Right lobe of liver (tissue), 6 donors: ENCODE data around the gene FGD2. TPM values are rescaled to one million over a fixed set of nuclear protein-coding genes. Genes with fewer than 3 reads are reported as not detected.

Experiments used
- ATAC-seq, 4 donors: fragments of 200-7000 bp; cut with Tn5 transposase; one replicate each; pipeline ENCODE4 v1.9.1; 2020; ENCODE audit warnings: mild to moderate bottlenecking in 4 of 4, moderate library complexity in 4 of 4
- DNase-seq, 3 donors: peaks; one replicate each; pipeline ENCODE4 v3.0.0-alpha.2; 2020
- H3K27ac ChIP-seq, 3 donors: fragments of 200-600 bp; one replicate each; pipeline ENCODE4 v1.8.0; 2022
- H3K27me3 ChIP-seq, 2 donors: fragments of 200-600 bp; one replicate each; pipeline ENCODE4 v1.8.0; 2022
- H3K36me3 ChIP-seq, 4 donors: fragments of 200-600 bp; sonication (generic) in 1 of 4; one replicate each; pipeline versions ENCODE4 v1.5.1 to v1.8.0; 2017 to 2022; ENCODE audit warnings: control low read depth in 1 of 4
- H3K4me1 ChIP-seq, 4 donors: fragments of 200-600 bp; sonication (generic) in 1 of 4; one replicate each; pipeline versions ENCODE4 v1.5.1 to v1.8.0; 2017 to 2022; ENCODE audit warnings: control low read depth in 1 of 4
- H3K4me3 ChIP-seq, 3 donors: fragments of 200-600 bp; one replicate each; pipeline ENCODE4 v1.8.0; 2022
- H3K9me3 ChIP-seq, 4 donors: fragments of 200-600 bp; sonication (generic) in 1 of 4; one replicate each; pipeline versions ENCODE4 v1.5.1 to v1.8.0; 2017 to 2022; ENCODE audit warnings: control low read depth in 1 of 4
- POLR2A ChIP-seq: fragments of 450-650 bp; IDR thresholded peaks from one replicate; pipeline ENCODE4 v1.6.1; 2017; ENCODE audit warnings: antibody characterized with exemption, mild to moderate bottlenecking
- WGBS: methylation state at CpG from one replicate; pipeline ENCODE4 v1.1.6; 2018; ENCODE audit warnings: low coverage, low lambda C conversion rate; ENCODE audit not compliant: insufficient coverage; ENCODE audit errors: missing lambda C conversion rate; 5-methylcytosine and 5-hydroxymethylcytosine counted together
- intact Hi-C, 2 donors: fragments of 100-400 bp; cut with DNase I; formaldehyde crosslinking; loops; one replicate each; pipeline versions ENCODE4 v1.11.2 to v1.14.1; 2022
- total RNA-seq, 6 experiments: library from RNA; depleted of rRNA in 2 of 6; stranded (reverse); fragments of >200 nt in 2 of 6; fragmentation: NEBNext Ultra II Directional in 3 of 6; extraction: Animal tissue kit (Norgen Biotek cat#: 25700) in 3 of 6; gene quantifications; one replicate each; pipeline versions ENCODE4 v1.1.0 to v1.2.4, GENCODE V29; 2016 to 2023
- TF ChIP-seq, protein P1 (sequence below), 4 donors: fragments of 200-600 bp in 3 of 4; fragments of 450-650 bp in 1 of 4; IDR thresholded peaks; one replicate each; pipeline versions ENCODE4 v1.5.1 to v1.8.0; 2016 to 2022; ENCODE audit warnings: antibody characterized with exemption in 4 of 4, mild to moderate bottlenecking in 2 of 4
- donor health status: DM: no; HTN: yes; CAD: no.
- donor health status: DM: no; HTN: no; CAD: no.
- donor health status: DM: no; HTN: no; CAD: no.
- donor health status: DM: no; HTN: yes; CAD: no.
- donor health status: DM: no; HTN: yes; CAD: no.

FGD2 gene
- total RNA-seq, 6 experiments from 2014 or later = 6.6 to 15.6 (median 9.6) TPM

- Histone ChIP-seq H3K27ac (no peak overlapping the region), H3K27me3 (no peaks in the 10 kb centered on the region), H3K9me3 (no peaks in the 10 kb centered on the region), H3K36me3 (peaks cover 4 to 89% (median 56%) of the 10 kb centered on the region in 4 donors), H3K4me3 (no peak overlapping the region), H3K4me1 (no peaks in the 10 kb centered on the region)
- DNase-seq (no peak), ATAC-seq (no peak)
- no CpG with 5 or more reads among the region's 17 CpGs for WGBS
- TF ChIP-seq, protein P1, sequence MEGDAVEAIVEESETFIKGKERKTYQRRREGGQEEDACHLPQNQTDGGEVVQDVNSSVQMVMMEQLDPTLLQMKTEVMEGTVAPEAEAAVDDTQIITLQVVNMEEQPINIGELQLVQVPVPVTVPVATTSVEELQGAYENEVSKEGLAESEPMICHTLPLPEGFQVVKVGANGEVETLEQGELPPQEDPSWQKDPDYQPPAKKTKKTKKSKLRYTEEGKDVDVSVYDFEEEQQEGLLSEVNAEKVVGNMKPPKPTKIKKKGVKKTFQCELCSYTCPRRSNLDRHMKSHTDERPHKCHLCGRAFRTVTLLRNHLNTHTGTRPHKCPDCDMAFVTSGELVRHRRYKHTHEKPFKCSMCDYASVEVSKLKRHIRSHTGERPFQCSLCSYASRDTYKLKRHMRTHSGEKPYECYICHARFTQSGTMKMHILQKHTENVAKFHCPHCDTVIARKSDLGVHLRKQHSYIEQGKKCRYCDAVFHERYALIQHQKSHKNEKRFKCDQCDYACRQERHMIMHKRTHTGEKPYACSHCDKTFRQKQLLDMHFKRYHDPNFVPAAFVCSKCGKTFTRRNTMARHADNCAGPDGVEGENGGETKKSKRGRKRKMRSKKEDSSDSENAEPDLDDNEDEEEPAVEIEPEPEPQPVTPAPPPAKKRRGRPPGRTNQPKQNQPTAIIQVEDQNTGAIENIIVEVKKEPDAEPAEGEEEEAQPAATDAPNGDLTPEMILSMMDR (IDR thresholded peaks at IDR 0.05) = no peak
- TF ChIP-seq POLR2A = no peak
- intact Hi-C loops = loop anchor here (10.0 kb wide), 1 partner anchor 76 kb away; no protein-coding TSS in a partner anchor
Measured at GRCh38 chr6:36970892-36971842, 34.3 kb upstream of the FGD2 start.

- no peak for DNase-seq
- no peaks in the 10 kb centered on the region for H3K4me1 ChIP-seq
- H3K4me3 ChIP-seq = no peak overlapping the region
- no peak for ATAC-seq
- TF ChIP-seq, protein P1 (IDR thresholded peaks at IDR 0.05) = no peak
- 59% methylated on average over 4 of the region's 14 CpGs for WGBS
- intact Hi-C loops = loop anchor here (10.0 kb wide), 1 partner anchor 77 kb away; no protein-coding TSS in a partner anchor
- H3K9me3 ChIP-seq = no peaks in the 10 kb centered on the region
- H3K36me3 ChIP-seq = peaks cover 4 to 98% (median 61%) of the 10 kb centered on the region in 4 donors
- no peaks in the 10 kb centered on the region for H3K27me3 ChIP-seq
- no peak overlapping the region for H3K27ac ChIP-seq
Measured at GRCh38 chr6:36971921-36972673, 33.4 kb upstream of the FGD2 start.

- no peaks in the 10 kb centered on the region for H3K4me1 ChIP-seq
- ATAC-seq = no peak
- no peak overlapping the region for H3K27ac ChIP-seq
- H3K27me3 ChIP-seq = no peaks in the 10 kb centered on the region
- H3K36me3 ChIP-seq = peaks cover 9 to 100% (median 59%) of the 10 kb centered on the region in 4 donors
- 91% methylated on average over 1 of the region's 1 CpG for WGBS
- no peaks in the 10 kb centered on the region for H3K9me3 ChIP-seq
- H3K4me3 ChIP-seq = no peak overlapping the region
- intact Hi-C loops = loop anchor here (10.0 kb wide), 1 partner anchor 78 kb away; no protein-coding TSS in a partner anchor
- TF ChIP-seq POLR2A = no peak
- TF ChIP-seq, protein P1 (IDR thresholded peaks at IDR 0.05) = no peak
- DNase-seq = no peak
Measured at GRCh38 chr6:36973190-36973589, 32.3 kb upstream of the FGD2 start.

DNA sequence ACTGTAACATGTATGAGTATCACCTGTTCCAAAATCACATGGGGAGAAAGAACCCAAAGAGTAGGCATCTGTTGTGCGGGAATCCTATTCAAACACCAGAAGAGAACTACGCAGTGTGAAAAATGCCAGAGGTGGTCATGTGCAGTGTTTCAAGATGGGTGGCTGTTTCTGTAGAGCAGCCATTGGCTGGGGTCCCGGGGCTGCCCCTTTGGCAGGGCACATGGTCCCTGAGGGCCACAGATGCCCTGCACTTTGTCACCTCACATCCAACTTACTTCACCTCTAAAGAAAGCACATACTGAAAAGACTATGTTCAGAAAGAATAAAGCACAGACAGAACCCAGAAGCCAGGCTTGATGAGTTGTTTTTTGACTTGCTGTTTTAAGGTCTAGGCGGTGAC, 31.8 kb upstream of the FGD2 start:
- intact Hi-C loops = loop anchor here (10.0 kb wide), 1 partner anchor 79 kb away; no protein-coding TSS in a partner anchor
- no peaks in the 10 kb centered on the region for H3K9me3 ChIP-seq
- ATAC-seq (no peak), DNase-seq (no peak)
- H3K4me3 ChIP-seq = no peak overlapping the region
- no peak overlapping the region for H3K27ac ChIP-seq
- no peak for TF ChIP-seq POLR2A
- TF ChIP-seq, protein P1 (IDR thresholded peaks at IDR 0.05) = no peak
- H3K36me3 ChIP-seq = peaks cover 9 to 97% (median 57%) of the 10 kb centered on the region in 4 donors
- 100% methylated on average over 2 of the region's 4 CpGs for whole genome bisulfite sequencing
- H3K27me3 ChIP-seq = no peaks in the 10 kb centered on the region
- H3K4me1 ChIP-seq = no peaks in the 10 kb centered on the region
